ENCODE measurements around the gene CEP95. TPM values are rescaled to one million over a fixed set of nuclear protein-coding genes. Genes with fewer than 3 reads are reported as not detected.

Gene CEP95
- total and polyA plus RNA-seq, 10 of the 15 experiments (the other 5 are each of a cell fraction or from before 2014, with no cell fraction given), result 17.7 to 54.9 (median 29.6) TPM

DNA sequence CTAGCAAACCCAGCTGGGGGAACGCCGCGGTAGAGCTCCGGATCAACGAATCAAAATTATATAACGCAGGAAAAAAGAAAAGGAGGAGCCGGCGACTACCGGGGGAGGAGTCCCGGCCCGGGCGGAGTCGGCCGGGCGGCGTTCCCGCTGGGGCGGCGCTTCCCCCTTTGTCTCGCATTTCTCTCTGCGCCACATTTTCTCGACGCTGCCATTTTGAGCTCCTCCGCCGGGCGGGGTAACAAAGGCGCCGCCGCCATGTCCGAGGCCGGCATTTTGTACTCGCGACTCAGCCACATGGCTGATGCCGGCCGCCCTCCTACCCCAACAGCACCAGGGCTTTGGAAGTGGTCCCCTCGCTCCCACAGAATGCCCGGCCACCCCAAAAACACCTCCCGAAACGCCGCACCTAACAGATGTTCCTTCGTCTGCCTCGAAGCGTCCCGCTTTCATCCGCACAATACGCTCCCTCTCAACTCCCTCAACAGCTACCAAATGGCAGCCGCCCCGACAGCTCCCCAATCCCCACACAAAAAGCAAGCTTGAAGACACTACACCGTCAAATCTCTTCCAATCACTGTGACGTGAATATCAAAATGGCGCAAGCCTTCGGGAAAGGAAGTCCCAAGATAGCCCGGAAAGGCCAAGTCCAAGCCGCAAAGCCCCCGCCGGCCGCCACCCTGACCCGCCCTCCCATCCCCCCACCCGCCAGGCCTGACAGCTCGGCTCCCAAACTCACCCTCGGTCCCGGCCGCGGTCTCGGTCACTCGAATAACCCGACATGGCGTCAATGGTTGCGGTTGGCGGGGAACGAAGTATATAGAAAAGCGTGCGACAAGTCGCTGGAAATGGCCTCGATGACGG is 1.2 kb upstream of the CEP95 start (continued):
- TF ChIP-seq, protein P1, sequence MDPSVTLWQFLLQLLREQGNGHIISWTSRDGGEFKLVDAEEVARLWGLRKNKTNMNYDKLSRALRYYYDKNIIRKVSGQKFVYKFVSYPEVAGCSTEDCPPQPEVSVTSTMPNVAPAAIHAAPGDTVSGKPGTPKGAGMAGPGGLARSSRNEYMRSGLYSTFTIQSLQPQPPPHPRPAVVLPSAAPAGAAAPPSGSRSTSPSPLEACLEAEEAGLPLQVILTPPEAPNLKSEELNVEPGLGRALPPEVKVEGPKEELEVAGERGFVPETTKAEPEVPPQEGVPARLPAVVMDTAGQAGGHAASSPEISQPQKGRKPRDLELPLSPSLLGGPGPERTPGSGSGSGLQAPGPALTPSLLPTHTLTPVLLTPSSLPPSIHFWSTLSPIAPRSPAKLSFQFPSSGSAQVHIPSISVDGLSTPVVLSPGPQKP (IDR thresholded peaks at IDR 0.05; ENCODE audit: low read depth, low read length), result 0 out of 2 replicates have a peak, but pooled peaks have one; percentile 44
- no peak for TF ChIP-seq GATAD2B (conservative IDR thresholded peaks at IDR 0.05; ENCODE audit: low read depth)
- TF ChIP-seq EZH2 (IDR thresholded peaks at IDR 0.05; ENCODE audit: borderline replicate concordance, control insufficient read depth, low read depth, low read length), result no peak
- peak; percentile 92 for TF ChIP-seq TAF1 (IDR thresholded peaks at IDR 0.05; ENCODE audit: borderline replicate concordance, low read depth, low read length)
- peak; percentile 93 for TF ChIP-seq MYC (IDR thresholded peaks at IDR 0.05; ENCODE audit: insufficient read depth, insufficient read length, insufficient replicate concordance, low read length, severe bottlenecking)
- TF ChIP-seq, protein P2, sequence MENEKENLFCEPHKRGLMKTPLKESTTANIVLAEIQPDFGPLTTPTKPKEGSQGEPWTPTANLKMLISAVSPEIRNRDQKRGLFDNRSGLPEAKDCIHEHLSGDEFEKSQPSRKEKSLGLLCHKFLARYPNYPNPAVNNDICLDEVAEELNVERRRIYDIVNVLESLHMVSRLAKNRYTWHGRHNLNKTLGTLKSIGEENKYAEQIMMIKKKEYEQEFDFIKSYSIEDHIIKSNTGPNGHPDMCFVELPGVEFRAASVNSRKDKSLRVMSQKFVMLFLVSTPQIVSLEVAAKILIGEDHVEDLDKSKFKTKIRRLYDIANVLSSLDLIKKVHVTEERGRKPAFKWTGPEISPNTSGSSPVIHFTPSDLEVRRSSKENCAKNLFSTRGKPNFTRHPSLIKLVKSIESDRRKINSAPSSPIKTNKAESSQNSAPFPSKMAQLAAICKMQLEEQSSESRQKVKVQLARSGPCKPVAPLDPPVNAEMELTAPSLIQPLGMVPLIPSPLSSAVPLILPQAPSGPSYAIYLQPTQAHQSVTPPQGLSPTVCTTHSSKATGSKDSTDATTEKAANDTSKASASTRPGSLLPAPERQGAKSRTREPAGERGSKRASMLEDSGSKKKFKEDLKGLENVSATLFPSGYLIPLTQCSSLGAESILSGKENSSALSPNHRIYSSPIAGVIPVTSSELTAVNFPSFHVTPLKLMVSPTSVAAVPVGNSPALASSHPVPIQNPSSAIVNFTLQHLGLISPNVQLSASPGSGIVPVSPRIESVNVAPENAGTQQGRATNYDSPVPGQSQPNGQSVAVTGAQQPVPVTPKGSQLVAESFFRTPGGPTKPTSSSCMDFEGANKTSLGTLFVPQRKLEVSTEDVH (IDR thresholded peaks at IDR 0.05; ENCODE audit: low read depth, partially characterized antibody), result no peak
- no peak for TF ChIP-seq RUNX3 (IDR thresholded peaks at IDR 0.05; ENCODE audit: low read length)
- no peak for TF ChIP-seq ZZZ3 (IDR thresholded peaks at IDR 0.05; ENCODE audit: control insufficient read depth, insufficient read length, low read depth)
- no peak for TF ChIP-seq SMC3 (IDR thresholded peaks at IDR 0.05; ENCODE audit: borderline replicate concordance, low read length)
- no peak for TF ChIP-seq NRF1 (conservative IDR thresholded peaks at IDR 0.05; ENCODE audit: low read depth, low read length)
- TF ChIP-seq CBFB (IDR thresholded peaks at IDR 0.05; ENCODE audit: low read depth), result no peak
- peak; percentile 67 for TF ChIP-seq NR2C1 (IDR thresholded peaks at IDR 0.05)
- TF ChIP-seq, protein P3, sequence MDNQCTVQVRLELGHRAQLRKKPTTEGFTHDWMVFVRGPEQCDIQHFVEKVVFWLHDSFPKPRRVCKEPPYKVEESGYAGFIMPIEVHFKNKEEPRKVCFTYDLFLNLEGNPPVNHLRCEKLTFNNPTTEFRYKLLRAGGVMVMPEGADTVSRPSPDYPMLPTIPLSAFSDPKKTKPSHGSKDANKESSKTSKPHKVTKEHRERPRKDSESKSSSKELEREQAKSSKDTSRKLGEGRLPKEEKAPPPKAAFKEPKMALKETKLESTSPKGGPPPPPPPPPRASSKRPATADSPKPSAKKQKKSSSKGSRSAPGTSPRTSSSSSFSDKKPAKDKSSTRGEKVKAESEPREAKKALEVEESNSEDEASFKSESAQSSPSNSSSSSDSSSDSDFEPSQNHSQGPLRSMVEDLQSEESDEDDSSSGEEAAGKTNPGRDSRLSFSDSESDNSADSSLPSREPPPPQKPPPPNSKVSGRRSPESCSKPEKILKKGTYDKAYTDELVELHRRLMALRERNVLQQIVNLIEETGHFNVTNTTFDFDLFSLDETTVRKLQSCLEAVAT (IDR thresholded peaks at IDR 0.05), result peak; percentile 96; the same call in 1 of the 2 replicates
- peak; percentile 80 for TF ChIP-seq POU2F2 (IDR thresholded peaks at IDR 0.05; ENCODE audit: borderline replicate concordance, low read depth, low read length)
- peak; percentile 43; the same call in 1 of the 2 replicates for TF ChIP-seq SPI1 (IDR thresholded peaks at IDR 0.05; ENCODE audit: borderline replicate concordance, insufficient read depth, low read depth, low read length)
- no peak for TF ChIP-seq FOXK2 (IDR thresholded peaks at IDR 0.05)
- no peak for TF ChIP-seq PML (IDR thresholded peaks at IDR 0.05; ENCODE audit: low read length)
- TF ChIP-seq, protein P4, sequence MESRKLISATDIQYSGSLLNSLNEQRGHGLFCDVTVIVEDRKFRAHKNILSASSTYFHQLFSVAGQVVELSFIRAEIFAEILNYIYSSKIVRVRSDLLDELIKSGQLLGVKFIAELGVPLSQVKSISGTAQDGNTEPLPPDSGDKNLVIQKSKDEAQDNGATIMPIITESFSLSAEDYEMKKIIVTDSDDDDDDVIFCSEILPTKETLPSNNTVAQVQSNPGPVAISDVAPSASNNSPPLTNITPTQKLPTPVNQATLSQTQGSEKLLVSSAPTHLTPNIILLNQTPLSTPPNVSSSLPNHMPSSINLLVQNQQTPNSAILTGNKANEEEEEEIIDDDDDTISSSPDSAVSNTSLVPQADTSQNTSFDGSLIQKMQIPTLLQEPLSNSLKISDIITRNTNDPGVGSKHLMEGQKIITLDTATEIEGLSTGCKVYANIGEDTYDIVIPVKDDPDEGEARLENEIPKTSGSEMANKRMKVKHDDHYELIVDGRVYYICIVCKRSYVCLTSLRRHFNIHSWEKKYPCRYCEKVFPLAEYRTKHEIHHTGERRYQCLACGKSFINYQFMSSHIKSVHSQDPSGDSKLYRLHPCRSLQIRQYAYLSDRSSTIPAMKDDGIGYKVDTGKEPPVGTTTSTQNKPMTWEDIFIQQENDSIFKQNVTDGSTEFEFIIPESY (IDR thresholded peaks at IDR 0.05), result peak; percentile 25; the same call in 1 of the 2 replicates
- TF ChIP-seq DPF2 (IDR thresholded peaks at IDR 0.05), result peak; percentile 22; the same call in 1 of the 2 replicates
- TF ChIP-seq RAD51 (IDR thresholded peaks at IDR 0.05), result no peak
- TF ChIP-seq, protein P5, sequence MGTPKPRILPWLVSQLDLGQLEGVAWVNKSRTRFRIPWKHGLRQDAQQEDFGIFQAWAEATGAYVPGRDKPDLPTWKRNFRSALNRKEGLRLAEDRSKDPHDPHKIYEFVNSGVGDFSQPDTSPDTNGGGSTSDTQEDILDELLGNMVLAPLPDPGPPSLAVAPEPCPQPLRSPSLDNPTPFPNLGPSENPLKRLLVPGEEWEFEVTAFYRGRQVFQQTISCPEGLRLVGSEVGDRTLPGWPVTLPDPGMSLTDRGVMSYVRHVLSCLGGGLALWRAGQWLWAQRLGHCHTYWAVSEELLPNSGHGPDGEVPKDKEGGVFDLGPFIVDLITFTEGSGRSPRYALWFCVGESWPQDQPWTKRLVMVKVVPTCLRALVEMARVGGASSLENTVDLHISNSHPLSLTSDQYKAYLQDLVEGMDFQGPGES (IDR thresholded peaks at IDR 0.05), result no peak

Measured in GM12878 (cell line).